ENCODE results near the gene PTRH1.

The PTRH1 gene

DNA sequence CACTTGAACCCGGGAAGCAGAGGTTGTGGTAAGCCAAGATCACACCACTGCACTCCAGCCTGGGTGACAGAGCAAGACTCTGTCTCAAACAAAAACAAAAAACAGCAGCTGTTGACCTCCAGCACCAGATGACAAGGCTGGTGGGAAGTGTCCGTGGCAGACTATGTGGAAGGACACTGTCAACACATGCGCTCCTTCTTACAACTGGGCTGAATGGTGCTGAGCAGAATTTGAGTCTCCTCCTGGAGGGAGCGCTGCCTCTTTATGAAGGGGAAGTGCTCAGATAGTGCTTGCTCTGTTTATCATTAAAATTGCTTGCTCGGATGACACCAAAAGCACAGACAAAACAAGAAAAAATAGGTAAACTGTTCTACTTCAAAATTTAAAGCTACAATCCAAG lies 17.9 kb downstream of the PTRH1 start:
- TF ChIP-seq, protein P1, sequence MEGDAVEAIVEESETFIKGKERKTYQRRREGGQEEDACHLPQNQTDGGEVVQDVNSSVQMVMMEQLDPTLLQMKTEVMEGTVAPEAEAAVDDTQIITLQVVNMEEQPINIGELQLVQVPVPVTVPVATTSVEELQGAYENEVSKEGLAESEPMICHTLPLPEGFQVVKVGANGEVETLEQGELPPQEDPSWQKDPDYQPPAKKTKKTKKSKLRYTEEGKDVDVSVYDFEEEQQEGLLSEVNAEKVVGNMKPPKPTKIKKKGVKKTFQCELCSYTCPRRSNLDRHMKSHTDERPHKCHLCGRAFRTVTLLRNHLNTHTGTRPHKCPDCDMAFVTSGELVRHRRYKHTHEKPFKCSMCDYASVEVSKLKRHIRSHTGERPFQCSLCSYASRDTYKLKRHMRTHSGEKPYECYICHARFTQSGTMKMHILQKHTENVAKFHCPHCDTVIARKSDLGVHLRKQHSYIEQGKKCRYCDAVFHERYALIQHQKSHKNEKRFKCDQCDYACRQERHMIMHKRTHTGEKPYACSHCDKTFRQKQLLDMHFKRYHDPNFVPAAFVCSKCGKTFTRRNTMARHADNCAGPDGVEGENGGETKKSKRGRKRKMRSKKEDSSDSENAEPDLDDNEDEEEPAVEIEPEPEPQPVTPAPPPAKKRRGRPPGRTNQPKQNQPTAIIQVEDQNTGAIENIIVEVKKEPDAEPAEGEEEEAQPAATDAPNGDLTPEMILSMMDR (IDR thresholded peaks at IDR 0.05; ENCODE audit: control insufficient read depth, extremely low read depth, insufficient read depth), result no peak

DNA sequence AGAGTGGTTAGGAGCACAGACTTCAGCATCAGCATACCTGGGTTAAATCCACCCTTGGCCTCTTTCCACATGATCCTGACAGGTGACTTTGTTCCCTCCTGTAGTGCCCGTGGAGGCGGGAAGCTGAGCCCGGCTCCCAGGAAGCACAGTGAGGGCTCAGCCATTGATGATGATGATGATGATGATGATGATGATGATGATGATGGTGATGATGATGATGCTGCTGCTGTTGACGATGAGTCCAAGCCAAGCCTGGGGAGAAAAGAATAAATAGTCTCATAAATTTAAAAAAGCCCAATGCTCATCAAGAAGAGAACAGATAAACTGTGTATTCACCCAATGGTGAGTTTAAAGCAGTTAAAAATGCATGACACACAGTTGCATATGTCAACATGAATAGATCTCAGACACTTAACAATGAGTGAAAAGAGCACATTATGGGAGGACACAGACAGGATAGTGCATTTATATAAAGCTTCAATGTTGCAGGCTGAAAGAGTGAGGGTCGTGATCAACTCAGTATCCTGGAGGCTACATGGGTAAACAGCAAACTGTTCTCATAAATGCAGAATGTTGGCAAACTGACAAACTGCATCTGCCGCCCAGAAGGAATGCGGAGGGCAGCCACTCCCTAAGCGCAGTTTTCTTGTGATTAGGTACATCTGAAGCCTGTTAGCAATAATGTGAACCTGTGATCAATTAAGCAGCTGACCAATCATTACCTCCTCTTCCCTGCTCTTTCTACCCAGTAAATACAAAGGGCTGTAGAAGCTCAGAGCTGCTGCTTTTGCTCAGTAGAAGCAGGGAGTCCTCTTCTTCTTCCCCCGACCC lies 20.4 kb downstream of the PTRH1 start:
- TF ChIP-seq, protein P1 (IDR thresholded peaks at IDR 0.05; ENCODE audit: control insufficient read depth, extremely low read depth, insufficient read depth), result no peak
- peak; percentile 7 for DNase-seq (ENCODE audit: low read depth)
- no peak overlapping the region for H3K4me3 ChIP-seq (ENCODE audit: low read depth, low read length)

More for the DNA sequence above, 17.9 kb downstream of the PTRH1 start:
- DNase-seq (ENCODE audit: low read depth), result no peak
- H3K4me3 ChIP-seq (ENCODE audit: low read depth, low read length), result no peak overlapping the region

DNA sequence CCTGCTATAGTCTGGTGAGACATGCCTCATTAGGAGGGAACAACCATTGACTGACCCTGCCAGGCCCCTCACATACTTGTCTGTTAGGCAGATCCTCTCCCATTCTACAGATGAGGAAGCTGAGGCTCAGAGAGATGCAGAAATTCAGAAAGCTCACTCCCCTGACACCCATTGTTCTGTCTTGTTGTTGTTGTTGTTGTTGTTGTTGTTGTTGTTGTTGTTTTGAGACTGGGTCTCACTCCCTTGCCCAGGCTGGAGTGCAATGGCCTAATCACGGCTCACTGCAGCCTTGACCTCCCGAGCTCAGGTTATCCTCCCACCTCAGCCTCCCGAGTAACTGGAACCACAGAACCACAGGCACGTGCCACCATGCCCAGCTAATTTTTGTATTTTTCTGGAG lies 21.8 kb downstream of the PTRH1 start:
- TF ChIP-seq, protein P1 (IDR thresholded peaks at IDR 0.05; ENCODE audit: control insufficient read depth, extremely low read depth, insufficient read depth), result no peak
- no peak overlapping the region for H3K4me3 ChIP-seq (ENCODE audit: low read depth, low read length)
- DNase-seq (ENCODE audit: low read depth), result no peak

DNA sequence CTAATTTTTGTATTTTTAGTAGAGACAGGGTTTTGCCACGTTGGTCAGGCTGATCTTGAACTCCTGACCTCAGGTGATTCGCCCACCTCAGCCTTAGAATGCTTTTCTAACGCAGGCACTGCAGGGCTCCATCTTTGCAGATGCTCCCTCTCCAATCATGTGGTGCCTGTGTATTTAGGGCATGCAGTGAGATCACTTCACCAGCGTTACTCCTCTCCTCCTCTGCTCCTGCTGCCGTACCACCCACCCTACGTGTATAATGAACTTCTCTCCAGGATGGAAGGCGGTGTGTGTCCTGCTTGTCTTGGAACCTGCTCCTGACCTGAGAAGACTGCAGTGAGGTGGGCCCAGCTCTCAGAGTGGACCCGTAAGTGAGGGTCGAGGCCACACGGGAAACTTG lies 22.3 kb downstream of the PTRH1 start:
- TF ChIP-seq, protein P1 (IDR thresholded peaks at IDR 0.05; ENCODE audit: control insufficient read depth, extremely low read depth, insufficient read depth), result no peak
- no peak overlapping the region for H3K4me3 ChIP-seq (ENCODE audit: low read depth, low read length)
- DNase-seq (ENCODE audit: low read depth), result no peak

DNA sequence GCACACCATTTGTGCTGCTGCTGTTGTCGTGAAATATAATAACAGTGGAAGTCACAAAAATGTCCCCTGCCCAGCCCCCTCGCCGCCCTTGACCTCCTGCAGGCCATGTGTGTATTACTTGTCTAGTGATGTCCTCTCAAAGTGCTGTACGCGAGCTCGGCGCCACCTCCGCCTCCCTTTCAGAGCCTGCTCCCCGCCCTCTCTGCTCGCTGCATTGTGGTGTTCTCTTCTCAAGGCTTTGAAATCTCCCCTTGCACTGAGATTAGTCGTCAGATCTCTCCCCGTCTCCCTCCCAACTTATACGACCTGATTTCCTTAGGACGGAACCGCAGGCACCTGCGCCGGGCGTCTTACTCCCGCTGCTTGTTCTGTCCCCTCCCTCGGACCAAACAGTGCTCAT lies 23.4 kb downstream of the PTRH1 start:
- TF ChIP-seq, protein P1 (IDR thresholded peaks at IDR 0.05; ENCODE audit: control insufficient read depth, extremely low read depth, insufficient read depth), result no peak
- no peak overlapping the region for H3K4me3 ChIP-seq (ENCODE audit: low read depth, low read length)
- no peak for DNase-seq (ENCODE audit: low read depth)

DNA sequence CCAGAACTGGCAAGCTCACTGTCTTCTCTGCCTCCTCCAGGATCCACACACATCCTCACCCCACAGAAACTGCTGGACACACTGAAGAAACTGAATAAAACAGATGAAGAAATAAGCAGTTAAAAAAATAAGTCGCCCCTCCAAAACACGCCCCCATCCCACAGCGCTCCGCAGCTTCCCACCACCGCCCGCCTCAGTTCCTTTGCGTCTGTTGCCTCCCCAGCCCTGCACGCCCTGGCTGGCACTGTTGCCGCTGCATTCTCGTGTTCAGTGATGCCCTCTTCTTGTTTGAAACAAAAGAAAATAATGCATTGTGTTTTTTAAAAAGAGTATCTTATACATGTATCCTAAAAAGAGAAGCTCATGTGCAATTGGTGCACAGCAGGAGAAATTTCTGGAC lies 24.7 kb downstream of the PTRH1 start:
- no peak for DNase-seq (ENCODE audit: low read depth)
- H3K4me3 ChIP-seq (ENCODE audit: low read depth, low read length), result no peak overlapping the region
- TF ChIP-seq, protein P1 (IDR thresholded peaks at IDR 0.05; ENCODE audit: control insufficient read depth, extremely low read depth, insufficient read depth), result no peak
